Amygdala (tissue), 56 donors: ENCODE results near the gene ACRBP.

Experiments
- DNase-seq, 56 donors: peaks; one replicate each; lab custom pipeline; 2025; lab: John Stamatoyannopoulos, UW

Gene ACRBP

GRCh38 chr12:6620137-6620884 lies 26.9 kb downstream of the ACRBP start:
- DNase-seq: peak in 5 of 56 donors; percentile 12 to 32 (median 18)

- DNase-seq: no peak
Observed at GRCh38 chr12:6618483-6619225, 28.6 kb downstream of the ACRBP start.

GRCh38 chr12:6615802-6616201 lies 31.4 kb downstream of the ACRBP start:
- DNase-seq: no peak

- no peak for DNase-seq
Observed at GRCh38 chr12:6614513-6615172, 32.6 kb downstream of the ACRBP start.

GRCh38 chr12:6613776-6614512 lies 33.3 kb downstream of the ACRBP start:
- peak in 55 of 56 donors; percentile 72 to 99 (median 94) for DNase-seq

- DNase-seq: peak in 52 of 56 donors; percentile 31 to 96 (median 77)
Observed at GRCh38 chr12:6613015-6613775, 34.0 kb downstream of the ACRBP start.

- peak in 1 of 56 donors; percentile 55 for DNase-seq
Observed at GRCh38 chr12:6612652-6613014, 34.6 kb downstream of the ACRBP start.

- no peak for DNase-seq
Observed at GRCh38 chr12:6612247-6612646, 35.0 kb downstream of the ACRBP start.

- no peak for DNase-seq
Observed at GRCh38 chr12:6608592-6609281, 38.5 kb downstream of the ACRBP start.

GRCh38 chr12:6607751-6608591 lies 39.3 kb downstream of the ACRBP start:
- peak in 26 of 56 donors; percentile 39 to 84 (median 65) for DNase-seq

GRCh38 chr12:6606331-6607131 lies 40.7 kb downstream of the ACRBP start:
- peak in 40 of 56 donors; percentile 11 to 82 (median 54) for DNase-seq

- peak in 13 of 56 donors; percentile 10 to 69 (median 42) for DNase-seq
Observed at GRCh38 chr12:6605421-6606330, 41.6 kb downstream of the ACRBP start.

GRCh38 chr12:6604259-6605029 lies 42.8 kb downstream of the ACRBP start:
- no peak for DNase-seq

GRCh38 chr12:6603095-6603567 lies 44.1 kb downstream of the ACRBP start:
- DNase-seq: peak in 5 of 56 donors; percentile 13 to 29 (median 19)

- DNase-seq: no peak
Observed at GRCh38 chr12:6602526-6602925, 44.7 kb downstream of the ACRBP start.
